HG03342 (cell line): ENCODE results near the gene LILRB1.
"Not testable (repeated sequence)": the region's sequence is repeated elsewhere in the genome, so short reads cannot be mapped to it uniquely, and the experiment has no call there.

ENCODE experiments used
- ATAC-seq: cut with Tn5 transposase; IDR thresholded peaks from one replicate; pipeline ENCODE4 v1.9.1; 2021; ENCODE audit warnings: mild to moderate bottlenecking, moderate library complexity; ENCODE audit not compliant: unreplicated experiment

Gene LILRB1

GRCh38 chr19:54624234-54624633 is 6.0 kb upstream of the LILRB1 start:
- ATAC-seq = not testable (repeated sequence)

GRCh38 chr19:54624934-54625730 is 5.2 kb upstream of the LILRB1 start:
- ATAC-seq = not testable (repeated sequence)

DNA sequence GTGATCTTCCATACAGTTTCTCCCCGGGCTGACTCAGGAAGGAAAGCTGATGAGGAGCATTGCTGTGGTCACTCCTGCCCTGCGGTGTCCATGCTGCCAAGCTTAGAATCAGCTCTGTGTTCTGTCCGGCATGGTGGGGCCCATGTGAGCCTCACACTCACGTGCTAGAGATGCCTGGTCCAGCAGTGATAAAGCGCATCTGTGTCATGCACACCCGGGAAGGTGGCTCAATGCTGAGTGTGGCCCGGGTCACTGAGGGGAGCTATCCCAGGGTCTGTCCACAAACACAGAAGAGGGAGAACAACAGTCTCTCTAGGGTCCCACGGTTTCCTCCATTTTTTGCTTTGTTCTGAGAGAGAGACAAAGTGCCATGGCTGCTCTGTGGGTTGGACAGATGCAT is 3.5 kb upstream of the LILRB1 start:
- ATAC-seq = no peak

DNA sequence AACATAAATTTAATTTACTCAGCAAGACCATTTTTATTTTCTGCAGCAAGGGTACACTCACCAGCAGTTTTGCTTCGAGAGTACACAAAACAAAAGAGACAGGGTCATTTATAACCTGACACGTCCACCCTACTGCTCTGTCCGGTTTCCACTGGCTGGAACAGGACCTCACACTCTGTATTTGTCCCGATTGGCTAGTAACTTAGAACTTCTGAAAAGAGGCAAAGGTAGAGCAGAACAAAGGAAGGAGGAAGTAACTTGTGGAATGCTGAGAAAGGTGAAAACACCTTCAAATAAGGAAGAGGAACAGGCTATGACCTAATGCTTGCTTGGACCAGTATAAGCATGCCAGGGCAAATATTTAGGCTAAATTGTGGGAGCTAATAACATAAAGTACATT is 2.4 kb upstream of the LILRB1 start:
- ATAC-seq = not testable (repeated sequence)

DNA sequence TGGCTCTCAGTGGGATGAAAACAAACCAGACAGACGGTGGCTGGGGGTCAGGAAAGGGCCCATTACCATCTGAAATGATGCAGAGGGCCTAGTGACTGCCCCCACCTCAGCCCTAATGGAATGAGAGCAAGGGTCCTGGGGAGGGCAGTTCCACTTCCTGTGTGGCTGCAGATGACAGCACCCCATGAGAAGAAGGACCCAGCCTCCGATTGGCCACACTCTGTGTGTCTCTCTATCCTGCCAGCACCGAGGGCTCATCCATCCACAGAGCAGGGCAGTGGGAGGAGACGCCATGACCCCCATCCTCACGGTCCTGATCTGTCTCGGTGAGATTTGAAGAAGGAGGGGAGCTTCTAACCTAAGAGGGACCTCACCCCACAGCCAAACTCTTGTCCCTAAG is 498 bp downstream of the LILRB1 start:
- no peak for ATAC-seq

DNA sequence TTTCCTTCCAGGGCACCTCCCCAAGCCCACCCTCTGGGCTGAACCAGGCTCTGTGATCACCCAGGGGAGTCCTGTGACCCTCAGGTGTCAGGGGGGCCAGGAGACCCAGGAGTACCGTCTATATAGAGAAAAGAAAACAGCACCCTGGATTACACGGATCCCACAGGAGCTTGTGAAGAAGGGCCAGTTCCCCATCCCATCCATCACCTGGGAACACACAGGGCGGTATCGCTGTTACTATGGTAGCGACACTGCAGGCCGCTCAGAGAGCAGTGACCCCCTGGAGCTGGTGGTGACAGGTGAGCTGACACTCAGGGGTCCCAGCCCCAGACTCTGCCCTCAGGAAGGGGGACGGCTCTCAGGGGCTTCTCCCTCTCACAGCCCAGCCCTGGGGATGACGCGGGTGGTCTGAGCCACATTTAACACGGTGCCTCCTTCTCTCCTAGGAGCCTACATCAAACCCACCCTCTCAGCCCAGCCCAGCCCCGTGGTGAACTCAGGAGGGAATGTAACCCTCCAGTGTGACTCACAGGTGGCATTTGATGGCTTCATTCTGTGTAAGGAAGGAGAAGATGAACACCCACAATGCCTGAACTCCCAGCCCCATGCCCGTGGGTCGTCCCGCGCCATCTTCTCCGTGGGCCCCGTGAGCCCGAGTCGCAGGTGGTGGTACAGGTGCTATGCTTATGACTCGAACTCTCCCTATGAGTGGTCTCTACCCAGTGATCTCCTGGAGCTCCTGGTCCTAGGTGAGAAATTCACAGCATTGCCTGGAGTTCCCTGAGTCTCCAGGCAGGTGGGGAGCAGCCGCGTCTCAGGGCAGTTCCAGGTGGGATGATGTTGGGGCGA is 1.4 kb downstream of the LILRB1 start:
- not testable (repeated sequence) for ATAC-seq

GRCh38 chr19:54632517-54632916 is 2.2 kb downstream of the LILRB1 start:
- ATAC-seq = not testable (repeated sequence)

DNA sequence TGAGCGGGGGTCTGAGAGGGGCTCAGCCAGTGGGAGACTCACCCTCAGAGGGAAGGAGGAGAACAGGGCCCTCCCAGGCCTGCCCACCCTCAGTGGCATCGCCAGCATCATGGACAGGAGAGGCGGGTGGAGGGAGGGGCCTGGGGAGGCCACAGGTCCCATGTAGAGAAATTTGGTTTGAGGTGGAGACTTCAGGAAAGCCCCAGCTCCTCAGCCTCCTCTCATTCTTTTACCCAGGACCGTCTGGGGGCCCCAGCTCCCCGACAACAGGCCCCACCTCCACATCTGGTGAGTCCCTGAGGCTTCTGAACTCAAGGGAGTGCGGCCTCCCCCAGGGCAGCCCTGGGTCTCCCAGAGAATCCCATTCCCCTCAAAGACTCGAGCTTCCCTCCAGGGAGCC is 3.1 kb downstream of the LILRB1 start:
- ATAC-seq = no peak

GRCh38 chr19:54636081-54636480 is 5.8 kb downstream of the LILRB1 start:
- not testable (repeated sequence) for ATAC-seq

GRCh38 chr19:54638683-54639082 is 8.4 kb downstream of the LILRB1 start:
- no peak for ATAC-seq

- ATAC-seq = not testable (repeated sequence)
These were observed 12.7 kb downstream of the LILRB1 start for GRCh38 chr19:54642953-54643352.

DNA sequence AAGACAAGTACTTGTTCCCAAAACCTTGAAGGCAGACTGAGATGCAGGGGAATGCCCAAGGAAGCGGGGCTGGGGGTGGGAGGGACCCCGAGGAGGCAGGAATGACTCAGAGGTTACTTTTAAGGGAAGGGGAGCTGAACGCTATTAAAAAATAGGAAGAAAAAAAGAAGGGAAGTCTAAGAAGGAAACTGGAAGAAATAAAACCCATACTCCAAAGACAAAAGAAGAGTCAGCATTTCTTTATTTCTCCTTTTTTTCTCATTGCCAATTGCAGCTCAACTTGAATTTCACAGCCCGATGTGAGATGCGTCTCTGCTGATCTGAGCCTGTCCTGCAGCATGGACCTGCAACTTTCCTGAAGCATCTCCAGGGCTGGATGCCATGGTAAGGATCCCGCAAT is 13.3 kb downstream of the LILRB1 start:
- not testable (repeated sequence) for ATAC-seq

- no peak for ATAC-seq
These were observed 13.8 kb downstream of the LILRB1 start for GRCh38 chr19:54644056-54644455.

DNA sequence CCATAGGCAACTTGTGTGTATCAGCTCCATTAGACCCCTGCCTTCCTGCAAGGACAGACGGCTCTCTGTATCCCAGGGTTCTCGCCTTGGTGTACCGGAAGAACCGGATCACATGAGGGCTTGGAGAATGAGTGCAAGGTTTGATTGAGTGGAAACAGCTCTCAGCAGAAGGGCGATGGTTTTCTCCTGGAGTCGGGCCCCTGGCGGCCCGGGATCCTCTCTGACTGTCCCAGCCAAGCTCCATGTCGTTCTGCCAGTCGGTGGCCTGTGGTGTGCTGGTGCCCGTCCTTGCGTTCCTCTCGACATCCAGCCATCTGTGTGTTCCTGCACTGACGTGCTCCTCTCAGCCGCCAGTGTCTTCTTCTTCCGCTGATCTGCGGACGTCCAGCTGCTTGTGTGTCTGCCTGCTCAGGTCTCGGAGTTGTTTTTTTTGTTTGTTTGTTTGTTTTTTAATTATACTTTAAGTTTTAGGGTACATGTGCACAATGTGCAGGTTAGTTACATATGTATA is 16.1 kb downstream of the LILRB1 start:
- no peak for ATAC-seq

GRCh38 chr19:54648129-54648528 is 17.8 kb downstream of the LILRB1 start:
- ATAC-seq = no peak

- no peak for ATAC-seq
These were observed 19.9 kb downstream of the LILRB1 start for GRCh38 chr19:54650108-54650655.

DNA sequence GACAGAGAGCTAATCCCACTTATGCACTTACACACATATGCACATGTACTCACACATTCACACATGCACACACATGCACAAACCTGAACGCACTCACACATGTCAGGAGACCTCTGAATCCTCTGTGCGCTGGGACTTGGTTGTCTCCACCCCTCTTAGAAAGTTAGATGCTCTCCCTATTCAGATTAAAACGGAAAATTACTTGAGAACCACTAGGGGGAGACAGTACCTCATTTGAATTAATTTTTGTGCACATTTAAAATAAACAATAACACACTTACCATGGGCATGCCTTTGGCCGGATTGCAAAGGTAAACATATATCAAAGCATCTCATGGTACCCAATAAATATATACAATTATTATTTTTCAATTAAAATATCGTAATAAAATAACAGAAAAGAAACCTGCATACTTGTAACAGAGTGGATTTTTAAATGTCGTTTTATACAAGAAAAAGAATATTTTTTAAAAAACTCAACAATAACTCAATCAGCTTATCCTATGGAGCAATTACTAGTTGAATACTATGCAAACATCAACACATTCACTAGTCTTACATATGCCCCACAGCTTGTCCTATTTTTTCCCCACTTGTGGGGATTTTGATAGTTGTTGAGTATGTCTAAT is 23.0 kb downstream of the LILRB1 start:
- ATAC-seq = no peak

- no peak for ATAC-seq
These were observed 24.4 kb downstream of the LILRB1 start for GRCh38 chr19:54654447-54655321.

DNA sequence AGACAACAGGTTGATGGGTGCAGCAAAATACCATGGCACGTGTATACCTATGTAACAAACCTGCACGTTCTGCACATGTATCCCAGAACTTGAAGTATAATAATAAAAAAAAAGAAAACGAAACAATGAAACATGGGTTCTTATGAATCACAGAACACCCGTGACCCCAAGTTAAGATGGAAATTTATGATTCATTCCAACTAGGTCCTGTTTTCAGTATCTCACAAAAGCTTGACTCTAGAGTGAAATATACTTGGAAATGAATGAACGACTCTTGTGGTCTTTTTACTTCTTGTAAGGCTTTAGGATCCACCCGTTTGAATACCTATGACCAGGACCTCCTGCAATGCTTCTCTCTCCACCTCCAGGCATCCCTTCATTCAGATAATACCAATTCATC is 29.0 kb downstream of the LILRB1 start:
- no peak for ATAC-seq

GRCh38 chr19:54660306-54660705 is 30.0 kb downstream of the LILRB1 start:
- ATAC-seq = no peak
